Smooth muscle cell (in vitro differentiated cells): Measurements from ENCODE around the gene PITPNM1. TPM values are rescaled to one million over a fixed set of nuclear protein-coding genes. Genes with fewer than 3 reads are reported as not detected.

Experiments
- DNase-seq: peaks from one replicate; lab custom pipeline; 2025; ENCODE audit not compliant: unreplicated experiment; lab: John Stamatoyannopoulos, UW
- H2AFZ ChIP-seq: fragments of 200-600 bp; sonication (generic); 2 replicates; pipeline ENCODE4 v1.6.0; 2016; ENCODE audit warnings: antibody characterized with exemption, low read depth, mild to moderate bottlenecking
- H3F3A ChIP-seq: fragments of 200-600 bp; sonication (generic); 2 replicates; pipeline ENCODE4 v1.6.0; 2017; ENCODE audit warnings: antibody characterized with exemption, low read depth
- H3K27ac ChIP-seq: fragments of 200-600 bp; sonication (generic); 2 replicates; pipeline ENCODE4 v1.5.1; 2016; ENCODE audit warnings: low read depth, mild to moderate bottlenecking
- H3K27me3 ChIP-seq: fragments of 200-600 bp; sonication (generic); 2 replicates; pipeline ENCODE4 v1.6.1; 2016; ENCODE audit warnings: low read depth, mild to moderate bottlenecking
- H3K36me3 ChIP-seq: fragments of 200-600 bp; sonication (generic); 2 replicates; pipeline ENCODE4 v1.5.1; 2016; ENCODE audit warnings: low read depth
- H3K4me1 ChIP-seq: fragments of 200-600 bp; sonication (generic); 2 replicates; pipeline ENCODE4 v1.5.1; 2016; ENCODE audit warnings: low read depth
- H3K4me2 ChIP-seq: fragments of 200-600 bp; sonication (generic); 2 replicates; pipeline ENCODE4 v1.6.0; 2016; ENCODE audit warnings: mild to moderate bottlenecking
- H3K4me3 ChIP-seq: fragments of 200-600 bp; sonication (generic); 2 replicates; pipeline ENCODE4 v1.5.1; 2016; ENCODE audit warnings: mild to moderate bottlenecking
- H3K79me2 ChIP-seq: fragments of 200-600 bp; sonication (generic); 2 replicates; pipeline ENCODE4 v1.6.0; 2016; ENCODE audit warnings: low read depth, mild to moderate bottlenecking
- H3K9ac ChIP-seq: fragments of 200-600 bp; sonication (generic); 2 replicates; pipeline ENCODE4 v1.6.0; 2016; ENCODE audit warnings: low read depth
- H3K9me3 ChIP-seq: fragments of 200-600 bp; sonication (generic); replicated peaks from 2 replicates; pipeline ENCODE4 v1.5.1; 2016; ENCODE audit warnings: low read depth
- H4K20me1 ChIP-seq: fragments of 200-600 bp; sonication (generic); 2 replicates; pipeline ENCODE4 v1.6.0; 2016; ENCODE audit warnings: low read depth
- WGBS: methylation state at CpG from one replicate; pipeline ENCODE4 v1.1.7; 2016; ENCODE audit warnings: low lambda C conversion rate; 5-methylcytosine and 5-hydroxymethylcytosine counted together
- polyA plus RNA-seq: library from polyadenylated mRNA; unstranded; fragments of >200 nt; fragmentation: Nextera tagmentation; extraction: Ambion mirVana; gene quantifications from 2 replicates; pipeline ENCODE4 v1.2.1, GENCODE V29; 2016
- total RNA-seq: library from RNA; depleted of rRNA; stranded (reverse); fragments of >200 nt; gene quantifications from 2 replicates; pipeline ENCODE4 v1.2.3, GENCODE V29; 2014
- TF ChIP-seq, protein P1 (sequence below): fragments of 200-600 bp; sonication (generic); IDR thresholded peaks from 2 replicates; pipeline ENCODE4 v1.5.1; 2017; ENCODE audit warnings: borderline replicate concordance, mild to moderate bottlenecking, antibody characterized with exemption; ENCODE audit not compliant: insufficient read depth, poor library complexity, severe bottlenecking

The PITPNM1 gene
- total and polyA plus RNA-seq, 2 experiments from 2014 or later = 27.6 to 35.0 TPM

DNA sequence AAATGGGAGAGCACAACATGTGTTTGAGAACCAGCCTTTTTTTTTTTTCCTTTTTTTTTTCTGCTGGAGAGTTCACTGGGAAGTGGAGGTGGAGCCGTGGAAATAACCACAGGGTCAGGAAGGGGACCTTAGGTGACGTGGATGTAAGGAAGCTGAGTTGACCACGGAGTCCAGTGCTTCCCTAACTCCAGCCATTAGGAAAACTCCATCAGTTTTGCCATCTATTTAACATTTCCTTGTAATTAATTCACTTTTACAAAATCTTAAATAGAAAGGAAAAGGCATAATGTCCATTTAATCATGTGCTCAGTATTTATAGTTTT lies 4.8 kb upstream of the PITPNM1 start:
- peaks cover 4% of the 10 kb centered on the region for H3F3A ChIP-seq
- H3K27ac ChIP-seq = no peak overlapping the region
- no peak overlapping the region for H3K4me3 ChIP-seq
- no peak overlapping the region for H3K4me2 ChIP-seq
- H4K20me1 ChIP-seq = no peaks in the 10 kb centered on the region
- H3K9ac ChIP-seq = no peak overlapping the region
- 88% methylated on average over 3 of the region's 3 CpGs for WGBS
- TF ChIP-seq, protein P1, sequence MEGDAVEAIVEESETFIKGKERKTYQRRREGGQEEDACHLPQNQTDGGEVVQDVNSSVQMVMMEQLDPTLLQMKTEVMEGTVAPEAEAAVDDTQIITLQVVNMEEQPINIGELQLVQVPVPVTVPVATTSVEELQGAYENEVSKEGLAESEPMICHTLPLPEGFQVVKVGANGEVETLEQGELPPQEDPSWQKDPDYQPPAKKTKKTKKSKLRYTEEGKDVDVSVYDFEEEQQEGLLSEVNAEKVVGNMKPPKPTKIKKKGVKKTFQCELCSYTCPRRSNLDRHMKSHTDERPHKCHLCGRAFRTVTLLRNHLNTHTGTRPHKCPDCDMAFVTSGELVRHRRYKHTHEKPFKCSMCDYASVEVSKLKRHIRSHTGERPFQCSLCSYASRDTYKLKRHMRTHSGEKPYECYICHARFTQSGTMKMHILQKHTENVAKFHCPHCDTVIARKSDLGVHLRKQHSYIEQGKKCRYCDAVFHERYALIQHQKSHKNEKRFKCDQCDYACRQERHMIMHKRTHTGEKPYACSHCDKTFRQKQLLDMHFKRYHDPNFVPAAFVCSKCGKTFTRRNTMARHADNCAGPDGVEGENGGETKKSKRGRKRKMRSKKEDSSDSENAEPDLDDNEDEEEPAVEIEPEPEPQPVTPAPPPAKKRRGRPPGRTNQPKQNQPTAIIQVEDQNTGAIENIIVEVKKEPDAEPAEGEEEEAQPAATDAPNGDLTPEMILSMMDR = no peak
- H3K36me3 ChIP-seq = no peaks in the 10 kb centered on the region
- H3K9me3 ChIP-seq = no peaks in the 10 kb centered on the region
- H2AFZ ChIP-seq = no peak overlapping the region
- peaks cover 11% of the 10 kb centered on the region for H3K4me1 ChIP-seq
- H3K79me2 ChIP-seq = no peaks in the 10 kb centered on the region
- DNase-seq = no peak
- no peaks in the 10 kb centered on the region for H3K27me3 ChIP-seq

DNA sequence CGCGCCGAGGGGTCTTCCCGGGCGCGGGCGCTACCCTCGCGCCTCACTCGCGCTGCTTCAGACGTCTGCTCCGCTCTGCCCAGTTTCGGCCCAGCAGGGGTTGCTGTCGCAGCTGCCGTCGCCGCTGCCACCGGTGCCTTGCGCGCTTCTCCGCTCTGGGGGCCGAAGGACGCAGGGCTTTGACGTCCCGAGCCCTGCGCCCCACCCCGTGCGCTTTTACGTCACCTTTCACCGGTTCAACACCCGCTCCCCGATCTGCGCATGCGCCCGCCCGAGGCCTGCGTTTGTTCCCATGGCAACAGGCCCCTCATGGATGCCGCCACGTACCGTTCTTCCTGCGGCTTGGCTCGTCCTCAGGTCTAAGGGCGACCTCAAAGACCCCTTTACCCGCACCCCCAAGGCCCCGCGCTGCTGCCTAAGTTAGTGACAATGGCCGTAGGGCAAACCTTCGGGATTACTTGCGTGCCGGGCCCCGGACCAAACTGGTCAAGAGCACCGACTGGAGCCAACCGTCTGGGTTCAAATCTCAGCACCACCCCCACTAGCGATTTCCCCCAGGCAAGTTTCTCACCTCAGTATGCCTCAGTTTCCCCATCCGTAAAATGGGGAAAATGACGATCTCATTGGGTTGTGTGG lies 3.4 kb upstream of the PITPNM1 start:
- peak; percentile 94 for DNase-seq
- no peaks in the 10 kb centered on the region for H3K9me3 ChIP-seq
- H4K20me1 ChIP-seq = peaks cover 4% of the 10 kb centered on the region
- peak overlapping the region; percentile 95 for H3K27ac ChIP-seq
- TF ChIP-seq, protein P1 = no peak
- H2AFZ ChIP-seq = peak overlapping the region; percentile 91
- WGBS = 3% methylated on average over 51 of the region's 57 CpGs
- peak overlapping the region; percentile 77 for H3K4me3 ChIP-seq
- H3F3A ChIP-seq = peaks cover 4% of the 10 kb centered on the region
- H3K9ac ChIP-seq = peak overlapping the region; percentile 96
- H3K79me2 ChIP-seq = peaks cover 6% of the 10 kb centered on the region
- H3K4me1 ChIP-seq = peaks cover 14% of the 10 kb centered on the region
- H3K27me3 ChIP-seq = no peaks in the 10 kb centered on the region
- H3K4me2 ChIP-seq = peak overlapping the region; percentile 90
- H3K36me3 ChIP-seq = no peaks in the 10 kb centered on the region

DNA sequence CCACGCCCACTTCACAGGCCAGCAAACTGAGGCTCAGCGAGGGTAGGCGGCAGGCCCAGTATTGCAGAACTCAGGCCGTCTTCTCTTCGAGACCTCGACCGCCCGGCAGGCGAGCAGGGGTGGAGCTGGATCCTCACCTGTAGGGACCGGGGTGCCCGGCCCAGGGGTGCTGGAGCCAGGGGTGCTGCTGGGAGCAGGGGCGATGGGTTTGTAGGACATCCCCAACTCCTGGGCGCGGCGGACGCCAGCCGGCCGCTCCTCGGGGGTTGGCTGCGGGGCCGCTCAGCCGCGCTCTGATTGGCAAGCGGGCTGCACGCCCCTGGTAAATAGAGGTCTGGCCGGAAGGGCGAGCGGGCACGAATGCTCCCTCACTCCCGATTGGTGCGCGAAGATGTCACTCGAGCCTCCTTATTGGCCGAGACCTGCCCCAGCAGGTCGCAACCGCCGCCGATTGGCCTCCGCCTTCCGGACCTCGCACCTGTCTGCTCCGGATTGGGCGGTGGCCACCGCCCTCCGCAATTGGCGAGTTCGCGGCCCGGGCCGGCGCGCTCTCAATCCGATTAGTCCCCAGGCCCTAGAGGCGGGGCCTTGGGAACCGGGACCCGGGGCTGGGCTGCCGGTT lies 2.8 kb upstream of the PITPNM1 start, which contains the start of gene CDK2AP2:
Gene CDK2AP2 (minus strand): TSS at position 299 of the 622 bp plus-strand sequence. CDS start 80 bp downstream, at position 219.
- DNase-seq = peak; percentile 94
- Histone ChIP-seq H2AFZ (peak within 1 kb of the TSS; percentile 91), H3K27ac (peak within 1 kb of the TSS; percentile 95), H3K9me3 (no peaks in the 10 kb centered on the region), H3K4me3 (peak within 1 kb of the TSS; percentile 77), H3K4me2 (peak within 1 kb of the TSS; percentile 90), H3K36me3 (no peaks in the 10 kb centered on the region), H3K27me3 (no peaks in the 10 kb centered on the region), H3F3A (peaks cover 4% of the 10 kb centered on the region), H3K4me1 (peaks cover 20% of the 10 kb centered on the region), H4K20me1 (peaks cover 11% of the 10 kb centered on the region), H3K79me2 (peaks cover 10% of the 10 kb centered on the region), H3K9ac (peak within 1 kb of the TSS; percentile 96)
- TF ChIP-seq, protein P1 = no peak
- WGBS = under 1% methylated on average over 51 of the region's 57 CpGs
